ENCODE data around the gene GOSR1.
"Not testable (repeated sequence)": the region's sequence is repeated elsewhere in the genome, so short reads cannot be mapped to it uniquely, and the experiment has no call there.

GOSR1 gene

GRCh38 chr17:30477083-30477773 is at the start of gene GOSR1:
Gene GOSR1, plus strand, starts transcription at chr17:30477408. Its CDS starts 26 bp downstream, at chr17:30477434.
- peak; percentile 83 to 89 for DNase-seq (ENCODE audit: low read depth in 2 of 2)

- DNase-seq (ENCODE audit: low read depth in 2 of 2): no peak
These were observed 49.6 kb upstream of the GOSR1 start for GRCh38 chr17:30427611-30428010.

- DNase-seq (ENCODE audit: low read depth in 2 of 2): no peak
These were observed 48.1 kb upstream of the GOSR1 start for GRCh38 chr17:30429155-30429554.

- DNase-seq (ENCODE audit: low read depth in 2 of 2): no peak
These were observed 43.7 kb upstream of the GOSR1 start for GRCh38 chr17:30433514-30433913.

GRCh38 chr17:30436729-30437128 is 40.5 kb upstream of the GOSR1 start:
- DNase-seq (ENCODE audit: low read depth in 2 of 2): no peak

GRCh38 chr17:30443721-30444120 is 33.5 kb upstream of the GOSR1 start:
- no peak for DNase-seq (ENCODE audit: low read depth in 2 of 2)

- not testable (repeated sequence) for DNase-seq (ENCODE audit: low read depth in 2 of 2)
These were observed 30.6 kb upstream of the GOSR1 start for GRCh38 chr17:30446640-30447039.

GRCh38 chr17:30449480-30449879 is 27.7 kb upstream of the GOSR1 start:
- DNase-seq (ENCODE audit: low read depth in 2 of 2): no peak

- no peak for DNase-seq (ENCODE audit: low read depth in 2 of 2)
These were observed 26.8 kb upstream of the GOSR1 start for GRCh38 chr17:30450125-30451027.

- no peak for DNase-seq (ENCODE audit: low read depth in 2 of 2)
These were observed 22.6 kb upstream of the GOSR1 start for GRCh38 chr17:30454635-30455034.

- no peak for DNase-seq (ENCODE audit: low read depth in 2 of 2)
These were observed 18.8 kb upstream of the GOSR1 start for GRCh38 chr17:30458371-30458770.

GRCh38 chr17:30458797-30459413 is 18.3 kb upstream of the GOSR1 start:
- not testable (repeated sequence) for DNase-seq (ENCODE audit: low read depth in 2 of 2)

GRCh38 chr17:30468465-30468864 is 8.7 kb upstream of the GOSR1 start:
- DNase-seq (ENCODE audit: low read depth in 2 of 2): no peak

- DNase-seq (ENCODE audit: low read depth in 2 of 2): no peak
These were observed 4.8 kb upstream of the GOSR1 start for GRCh38 chr17:30472238-30472890.

GRCh38 chr17:30475206-30475605 is 2.0 kb upstream of the GOSR1 start:
- DNase-seq (ENCODE audit: low read depth in 2 of 2): no peak

- DNase-seq (ENCODE audit: low read depth in 2 of 2): no peak
These were observed 504 bp upstream of the GOSR1 start for GRCh38 chr17:30476726-30477082.

- no peak for DNase-seq (ENCODE audit: low read depth in 2 of 2)
These were observed 537 bp downstream of the GOSR1 start for GRCh38 chr17:30477774-30478115.

- no peak for DNase-seq (ENCODE audit: low read depth in 2 of 2)
These were observed 5.3 kb downstream of the GOSR1 start for GRCh38 chr17:30482555-30482954.

- DNase-seq (ENCODE audit: low read depth in 2 of 2): no peak
These were observed 6.0 kb downstream of the GOSR1 start for GRCh38 chr17:30483159-30483558.

GRCh38 chr17:30493780-30494179 is 16.6 kb downstream of the GOSR1 start:
- no peak for DNase-seq (ENCODE audit: low read depth in 2 of 2)

- no peak for DNase-seq (ENCODE audit: low read depth in 2 of 2)
These were observed 18.4 kb downstream of the GOSR1 start for GRCh38 chr17:30495586-30495985.

GRCh38 chr17:30503558-30503957 is 26.4 kb downstream of the GOSR1 start:
- no peak for DNase-seq (ENCODE audit: low read depth in 2 of 2)
